GM12865 (cell line): ENCODE data around the gene COL25A1.

Experiments
- DNase-seq: peaks from one replicate; pipeline ENCODE4 v3.0.0; 2010; ENCODE audit warnings: low read depth
- H3K4me3 ChIP-seq: 2 replicates; pipeline ENCODE4 v1.5.1; 2011; ENCODE audit warnings: mild to moderate bottlenecking, low read depth, low read length, control low read depth
- CTCF ChIP-seq: IDR thresholded peaks from 2 replicates; pipeline ENCODE4 v1.5.1; 2011; ENCODE audit warnings: low read length, control low read depth, low read depth, inconsistent platforms; ENCODE audit not compliant: insufficient read depth; ENCODE audit errors: missing control alignments

Gene COL25A1

DNA sequence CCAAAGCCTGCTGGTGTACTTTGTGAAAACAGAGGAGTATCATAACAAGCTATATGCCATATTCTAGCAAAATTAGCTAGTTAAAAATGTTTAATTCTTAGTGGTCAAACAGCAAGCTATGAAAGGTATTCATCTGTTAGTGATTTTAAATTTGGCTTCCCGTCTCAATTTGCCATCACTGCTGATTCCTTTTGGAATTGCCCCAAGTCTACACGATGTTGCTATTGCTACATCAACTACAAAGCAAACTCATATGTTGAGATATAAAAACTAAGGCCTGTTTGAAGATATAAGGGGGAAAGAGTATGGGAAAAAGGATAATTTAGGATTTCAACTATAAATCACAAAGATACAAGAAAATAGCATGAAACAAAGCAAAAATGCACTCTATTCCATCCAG lies 146.1 kb downstream of the COL25A1 start:
- no peak for DNase-seq
- H3K4me3 ChIP-seq: no peak overlapping the region
- no peak for TF ChIP-seq CTCF

GRCh38 chr4:109155682-109156283 lies 146.7 kb downstream of the COL25A1 start:
- DNase-seq: no peak
- TF ChIP-seq CTCF: no peak
- H3K4me3 ChIP-seq: no peak overlapping the region

- no peak overlapping the region for H3K4me3 ChIP-seq
- no peak for TF ChIP-seq CTCF
- no peak for DNase-seq
Observed at GRCh38 chr4:109155084-109155483, 147.4 kb downstream of the COL25A1 start.

DNA sequence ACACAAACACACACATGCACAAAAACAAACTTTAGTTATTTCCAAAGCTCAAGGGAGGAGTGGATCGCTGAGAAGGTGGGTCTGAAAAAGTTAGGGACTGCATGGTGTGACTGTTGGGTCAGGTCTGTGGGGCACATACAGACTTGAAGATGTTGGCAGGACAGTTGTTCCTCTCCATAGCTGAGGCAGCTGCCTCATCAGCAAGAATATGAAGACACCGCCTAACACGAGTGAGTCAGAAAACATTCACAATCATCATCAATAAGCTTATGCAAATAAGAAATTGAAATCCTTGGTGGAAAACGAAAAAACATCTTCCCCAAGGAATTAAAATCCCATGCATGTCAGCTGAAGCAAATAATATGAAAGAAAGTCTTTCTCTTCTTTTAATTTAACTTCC lies 148.0 kb downstream of the COL25A1 start:
- H3K4me3 ChIP-seq: no peak overlapping the region
- DNase-seq: no peak
- no peak for TF ChIP-seq CTCF

- no peak for DNase-seq
- no peak overlapping the region for H3K4me3 ChIP-seq
- no peak for TF ChIP-seq CTCF
Observed at GRCh38 chr4:109149836-109150235, 152.6 kb downstream of the COL25A1 start.

GRCh38 chr4:109148577-109149075 lies 153.8 kb downstream of the COL25A1 start:
- no peak for TF ChIP-seq CTCF
- no peak overlapping the region for H3K4me3 ChIP-seq
- no peak for DNase-seq

DNA sequence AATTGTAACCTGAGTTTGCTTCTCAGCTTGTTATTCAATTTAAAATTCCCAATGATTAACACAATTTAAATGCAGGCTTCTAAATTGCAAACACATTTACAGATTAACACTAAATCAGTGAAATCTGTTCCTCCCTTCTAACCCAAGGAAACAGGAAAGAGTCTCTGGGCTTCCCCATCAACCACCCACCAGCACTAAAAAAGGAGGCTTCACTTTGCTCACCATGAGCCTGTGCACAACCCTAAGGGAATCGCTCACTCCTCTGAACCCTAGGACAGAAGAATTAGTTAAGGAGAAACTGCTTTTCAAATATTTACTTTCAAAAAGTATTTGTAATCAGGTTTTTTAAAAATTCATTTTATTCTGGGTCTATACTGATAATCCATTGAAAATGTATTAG lies 155.3 kb downstream of the COL25A1 start:
- TF ChIP-seq CTCF: no peak
- no peak for DNase-seq
- H3K4me3 ChIP-seq: no peak overlapping the region
